Hepatocyte (in vitro differentiated cells): ENCODE results near the gene OSCP1. TPM values are rescaled to one million over a fixed set of nuclear protein-coding genes. Genes with fewer than 3 reads are reported as not detected.
A peak's percentile ranks its signal among the peaks of the same experiment; 100 is the strongest.
"Not testable (repeated sequence)": the region's sequence is repeated elsewhere in the genome, so short reads cannot be mapped to it uniquely, and the experiment has no call there.

Source experiments
- DNase-seq: peaks from one replicate; pipeline ENCODE4 v3.0.0-alpha.2; 2016; ENCODE audit warnings: low spot score
- H2AFZ ChIP-seq: fragments of 200-600 bp; sonication (generic); 2 replicates; pipeline ENCODE4 v1.6.0; 2016; ENCODE audit warnings: antibody characterized with exemption, mild to moderate bottlenecking
- H3K27ac ChIP-seq: fragments of 200-600 bp; sonication (generic); 2 replicates; pipeline ENCODE4 v1.5.1; 2016; ENCODE audit warnings: mild to moderate bottlenecking
- H3K27me3 ChIP-seq: fragments of 200-600 bp; sonication (generic); 2 replicates; pipeline ENCODE4 v1.6.1; 2016
- H3K36me3 ChIP-seq: fragments of 200-600 bp; sonication (generic); replicated peaks from 2 replicates; pipeline ENCODE4 v1.5.1; 2016; ENCODE audit warnings: low read depth; ENCODE audit not compliant: insufficient read depth
- H3K4me1 ChIP-seq: fragments of 200-600 bp; sonication (generic); 2 replicates; pipeline ENCODE4 v1.5.1; 2016; ENCODE audit warnings: mild to moderate bottlenecking, moderate library complexity; ENCODE audit not compliant: insufficient read depth
- H3K4me2 ChIP-seq: fragments of 200-600 bp; sonication (generic); 2 replicates; pipeline ENCODE4 v1.6.0; 2016
- H3K4me3 ChIP-seq: fragments of 200-600 bp; sonication (generic); 2 replicates; pipeline ENCODE4 v1.5.1; 2016; ENCODE audit warnings: mild to moderate bottlenecking
- H3K79me2 ChIP-seq: fragments of 200-600 bp; sonication (generic); 2 replicates; pipeline ENCODE4 v1.6.0; 2017; ENCODE audit warnings: mild to moderate bottlenecking
- H3K9me2 ChIP-seq: fragments of 200-600 bp; sonication (generic); replicated peaks from 2 replicates; pipeline ENCODE4 v1.6.0; 2017; ENCODE audit warnings: mild to moderate bottlenecking; ENCODE audit not compliant: insufficient read depth
- H3K9me3 ChIP-seq: fragments of 200-600 bp; sonication (generic); 2 replicates; pipeline ENCODE4 v1.5.1; 2016; ENCODE audit warnings: low read depth, mild to moderate bottlenecking
- H4K20me1 ChIP-seq: fragments of 200-600 bp; sonication (generic); 2 replicates; pipeline ENCODE4 v1.6.0; 2016; ENCODE audit warnings: mild to moderate bottlenecking; ENCODE audit not compliant: insufficient read depth, poor library complexity, severe bottlenecking
- CTCF ChIP-seq: fragments of 200-600 bp; sonication (generic); IDR thresholded peaks from 2 replicates; pipeline ENCODE4 v1.5.1; 2016; ENCODE audit warnings: antibody characterized with exemption, mild to moderate bottlenecking; ENCODE audit not compliant: poor library complexity
- EZH2 ChIP-seq: fragments of 200-600 bp; sonication (generic); IDR thresholded peaks from 2 replicates; pipeline ENCODE4 v1.6.1; 2016; ENCODE audit warnings: antibody characterized with exemption, mild to moderate bottlenecking, borderline replicate concordance
- EZH2phosphoT487 ChIP-seq: fragments of 200-600 bp; sonication (generic); IDR thresholded peaks from one replicate; pipeline ENCODE4 v1.6.1; 2018; ENCODE audit warnings: antibody characterized with exemption, mild to moderate bottlenecking, low read depth, moderate library complexity; ENCODE audit not compliant: unreplicated experiment, severe bottlenecking
- WGBS: methylation state at CpG from one replicate; pipeline ENCODE4 v1.1.6; 2016; ENCODE audit warnings: low lambda C conversion rate; ENCODE audit errors: missing lambda C conversion rate; 5-methylcytosine and 5-hydroxymethylcytosine counted together
- polyA plus RNA-seq: library from polyadenylated mRNA; unstranded; fragments of >200 nt; fragmentation: Nextera tagmentation; extraction: Ambion mirVana; gene quantifications from 2 replicates; pipeline ENCODE4 v1.2.1, GENCODE V29; 2016
- total RNA-seq: library from RNA; depleted of rRNA; stranded (reverse); fragments of >200 nt; gene quantifications from 2 replicates; pipeline ENCODE4 v1.2.3, GENCODE V29; 2014

Gene OSCP1
- total and polyA plus RNA-seq, 2 experiments from 2014 or later, result 5.8 to 7.6 TPM

- DNase-seq, result no peak
- no peaks in the 10 kb centered on the region for H3K36me3 ChIP-seq
- H3K9me2 ChIP-seq, result no peaks in the 10 kb centered on the region
- H3K9me3 ChIP-seq, result no peaks in the 10 kb centered on the region
- H3K27ac ChIP-seq, result no peak overlapping the region
- H3K4me2 ChIP-seq, result no peak overlapping the region
- no peaks in the 10 kb centered on the region for H4K20me1 ChIP-seq
- no peak for TF ChIP-seq EZH2
- no peak for TF ChIP-seq EZH2phosphoT487
- no peak for TF ChIP-seq CTCF
- no peaks in the 10 kb centered on the region for H3K27me3 ChIP-seq
- H3K79me2 ChIP-seq, result no peaks in the 10 kb centered on the region
- no peak overlapping the region for H3K4me3 ChIP-seq
- H3K4me1 ChIP-seq, result peaks cover 10% of the 10 kb centered on the region
- no peak overlapping the region for H2AFZ ChIP-seq
- 93% methylated on average over 9 of the region's 9 CpGs for WGBS
Observed at GRCh38 chr1:36493524-36493923, 43.3 kb upstream of the OSCP1 start.

- Histone ChIP-seq H4K20me1 (no peaks in the 10 kb centered on the region), H3K9me2 (no peaks in the 10 kb centered on the region), H3K36me3 (no peaks in the 10 kb centered on the region), H3K4me1 (peaks cover 10% of the 10 kb centered on the region), H3K4me3 (no peak overlapping the region), H3K27me3 (no peaks in the 10 kb centered on the region), H3K79me2 (no peaks in the 10 kb centered on the region), H3K9me3 (no peaks in the 10 kb centered on the region), H3K27ac (no peak overlapping the region), H2AFZ (no peak overlapping the region), H3K4me2 (no peak overlapping the region)
- WGBS, result 59% methylated on average over 9 of the region's 9 CpGs
- TF ChIP-seq EZH2, result no peak
- TF ChIP-seq CTCF, result no peak
- no peak for TF ChIP-seq EZH2phosphoT487
- no peak for DNase-seq
Observed at GRCh38 chr1:36492491-36492890, 42.2 kb upstream of the OSCP1 start.

GRCh38 chr1:36489258-36490051 is 39.2 kb upstream of the OSCP1 start:
- H3K9me3 ChIP-seq, H2AFZ ChIP-seq, H4K20me1 ChIP-seq, H3K4me2 ChIP-seq, H3K27me3 ChIP-seq, H3K4me1 ChIP-seq, H3K36me3 ChIP-seq, H3K9me2 ChIP-seq, H3K4me3 ChIP-seq, DNase-seq, H3K79me2 ChIP-seq: not testable (repeated sequence)
- H3K27ac ChIP-seq, result peak overlapping the region; percentile 74
- WGBS, result 46% methylated on average over 10 of the region's 10 CpGs

GRCh38 chr1:36487906-36488305 is 37.7 kb upstream of the OSCP1 start:
- H4K20me1 ChIP-seq, result no peaks in the 10 kb centered on the region
- 91% methylated on average over 3 of the region's 3 CpGs for WGBS
- DNase-seq, result no peak
- TF ChIP-seq CTCF, result no peak
- no peak for TF ChIP-seq EZH2
- no peak for TF ChIP-seq EZH2phosphoT487
- no peak overlapping the region for H2AFZ ChIP-seq
- peaks cover 11% of the 10 kb centered on the region for H3K4me1 ChIP-seq
- H3K4me3 ChIP-seq, result no peak overlapping the region
- H3K9me3 ChIP-seq, result no peaks in the 10 kb centered on the region
- H3K27me3 ChIP-seq, result no peaks in the 10 kb centered on the region
- no peaks in the 10 kb centered on the region for H3K79me2 ChIP-seq
- H3K4me2 ChIP-seq, result no peak overlapping the region
- no peaks in the 10 kb centered on the region for H3K9me2 ChIP-seq
- no peaks in the 10 kb centered on the region for H3K36me3 ChIP-seq
- H3K27ac ChIP-seq, result peak overlapping the region; percentile 74

- H3K36me3 ChIP-seq, H3K79me2 ChIP-seq, H3K4me3 ChIP-seq, DNase-seq, H4K20me1 ChIP-seq, H2AFZ ChIP-seq, H3K4me2 ChIP-seq, H3K27me3 ChIP-seq, H3K9me3 ChIP-seq, H3K9me2 ChIP-seq: not testable (repeated sequence)
- Histone ChIP-seq H3K4me1 (peaks cover 17% of the 10 kb centered on the region), H3K27ac (peak overlapping the region; percentile 71)
- 90% methylated on average over 9 of the region's 9 CpGs for WGBS
Observed at GRCh38 chr1:36487336-36487725, 37.1 kb upstream of the OSCP1 start.
